ENCODE results near the gene DZIP3.

DZIP3 gene

GRCh38 chr3:108565506-108565905, 24.0 kb upstream of the DZIP3 start:
- DNase-seq (ENCODE audit: low read depth): no peak
- no peak overlapping the region for H3K4me3 ChIP-seq (ENCODE audit: control insufficient read depth, low read depth, low read length)
- TF ChIP-seq, protein P1, sequence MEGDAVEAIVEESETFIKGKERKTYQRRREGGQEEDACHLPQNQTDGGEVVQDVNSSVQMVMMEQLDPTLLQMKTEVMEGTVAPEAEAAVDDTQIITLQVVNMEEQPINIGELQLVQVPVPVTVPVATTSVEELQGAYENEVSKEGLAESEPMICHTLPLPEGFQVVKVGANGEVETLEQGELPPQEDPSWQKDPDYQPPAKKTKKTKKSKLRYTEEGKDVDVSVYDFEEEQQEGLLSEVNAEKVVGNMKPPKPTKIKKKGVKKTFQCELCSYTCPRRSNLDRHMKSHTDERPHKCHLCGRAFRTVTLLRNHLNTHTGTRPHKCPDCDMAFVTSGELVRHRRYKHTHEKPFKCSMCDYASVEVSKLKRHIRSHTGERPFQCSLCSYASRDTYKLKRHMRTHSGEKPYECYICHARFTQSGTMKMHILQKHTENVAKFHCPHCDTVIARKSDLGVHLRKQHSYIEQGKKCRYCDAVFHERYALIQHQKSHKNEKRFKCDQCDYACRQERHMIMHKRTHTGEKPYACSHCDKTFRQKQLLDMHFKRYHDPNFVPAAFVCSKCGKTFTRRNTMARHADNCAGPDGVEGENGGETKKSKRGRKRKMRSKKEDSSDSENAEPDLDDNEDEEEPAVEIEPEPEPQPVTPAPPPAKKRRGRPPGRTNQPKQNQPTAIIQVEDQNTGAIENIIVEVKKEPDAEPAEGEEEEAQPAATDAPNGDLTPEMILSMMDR (conservative IDR thresholded peaks at IDR 0.05; ENCODE audit: control insufficient read depth, insufficient read depth, low read depth, low read length): no peak

DNA sequence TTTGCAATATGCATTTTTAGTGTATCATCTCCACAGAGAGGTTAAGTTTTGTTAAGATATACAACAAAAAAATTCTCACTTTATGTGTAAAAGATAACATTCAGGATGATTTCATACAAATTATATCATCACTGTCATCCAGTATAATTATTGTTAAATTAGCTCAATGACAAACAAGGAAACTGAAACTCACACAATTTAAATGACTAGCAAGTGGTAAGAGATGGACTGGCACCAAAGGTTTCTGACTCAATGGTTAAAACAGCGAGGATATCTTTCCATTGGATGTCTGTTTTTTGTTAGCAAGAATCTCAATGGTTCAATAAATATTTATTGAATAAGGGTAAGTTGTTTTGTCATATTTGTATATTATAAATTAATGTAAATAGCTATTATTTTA, 22.9 kb upstream of the DZIP3 start:
- TF ChIP-seq, protein P1 (conservative IDR thresholded peaks at IDR 0.05; ENCODE audit: control insufficient read depth, insufficient read depth, low read depth, low read length): no peak
- no peak overlapping the region for H3K4me3 ChIP-seq (ENCODE audit: control insufficient read depth, low read depth, low read length)
- DNase-seq (ENCODE audit: low read depth): no peak

DNA sequence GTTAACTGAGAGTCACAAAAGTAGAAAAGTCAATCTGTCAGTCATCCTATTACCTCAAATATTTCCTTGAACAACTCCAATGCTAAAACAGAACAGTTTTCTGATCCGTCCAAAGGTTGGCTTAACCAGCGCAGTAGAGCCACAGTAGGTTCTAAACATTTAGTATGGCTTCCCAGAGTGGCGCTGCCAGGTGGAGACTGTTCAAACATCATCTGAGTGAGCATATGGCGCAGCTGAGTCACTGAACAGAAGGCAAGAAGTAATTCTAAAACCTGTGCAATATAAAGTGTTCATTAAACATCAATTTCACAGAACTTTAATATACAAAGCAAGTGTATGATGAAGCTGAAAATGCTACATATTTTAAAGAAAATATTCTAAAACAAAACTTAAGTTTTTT, 20.2 kb upstream of the DZIP3 start:
- H3K4me3 ChIP-seq (ENCODE audit: control insufficient read depth, low read depth, low read length): no peak overlapping the region
- no peak for DNase-seq (ENCODE audit: low read depth)
- TF ChIP-seq, protein P1 (conservative IDR thresholded peaks at IDR 0.05; ENCODE audit: control insufficient read depth, insufficient read depth, low read depth, low read length): no peak

- TF ChIP-seq, protein P1 (conservative IDR thresholded peaks at IDR 0.05; ENCODE audit: control insufficient read depth, insufficient read depth, low read depth, low read length): no peak
- DNase-seq (ENCODE audit: low read depth): no peak
- H3K4me3 ChIP-seq (ENCODE audit: control insufficient read depth, low read depth, low read length): no peak overlapping the region
Measured at GRCh38 chr3:108578064-108578463, 11.5 kb upstream of the DZIP3 start.

DNA sequence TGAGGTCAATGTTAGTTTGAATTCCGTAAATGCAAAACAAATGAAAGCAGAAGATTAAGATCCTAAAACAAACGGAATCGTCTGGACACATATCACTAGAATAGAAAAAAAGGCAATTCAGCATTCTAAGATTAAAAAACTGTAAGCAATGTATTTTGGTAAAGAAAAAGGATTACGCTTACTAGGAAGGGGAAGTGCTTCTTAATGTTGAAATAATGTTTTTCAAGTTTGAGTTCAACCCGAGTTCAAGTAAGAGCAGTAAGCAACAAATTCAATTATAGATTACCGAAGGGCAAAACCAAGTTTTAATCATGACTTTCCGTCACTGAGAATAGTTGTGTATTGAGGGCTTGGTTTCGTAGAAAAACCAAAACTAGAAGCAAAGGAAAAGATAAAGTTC, 921 bp upstream of the DZIP3 start:
- peak overlapping the region; percentile 98 for H3K4me3 ChIP-seq (ENCODE audit: control insufficient read depth, low read depth, low read length)
- TF ChIP-seq, protein P1 (conservative IDR thresholded peaks at IDR 0.05; ENCODE audit: control insufficient read depth, insufficient read depth, low read depth, low read length): no peak
- peak; percentile 16 for DNase-seq (ENCODE audit: low read depth)

DNA sequence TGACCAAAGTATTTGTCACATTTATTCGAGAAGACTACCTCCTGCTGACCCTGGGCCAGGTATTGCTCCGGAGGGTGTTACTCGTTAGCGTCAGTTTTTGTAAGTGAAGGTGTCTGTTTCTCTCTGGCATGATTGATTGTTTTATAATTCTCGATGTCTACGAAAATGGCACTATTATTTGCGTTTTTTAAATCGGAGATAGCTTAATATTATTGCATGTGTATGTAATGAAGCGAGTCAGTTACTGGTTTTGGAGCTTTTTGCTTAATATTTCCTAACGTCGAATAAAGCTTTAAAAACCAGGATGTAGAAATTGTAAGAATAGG, 439 bp downstream of the DZIP3 start:
- no peak for DNase-seq (ENCODE audit: low read depth)
- peak overlapping the region; percentile 98 for H3K4me3 ChIP-seq (ENCODE audit: control insufficient read depth, low read depth, low read length)
- TF ChIP-seq, protein P1 (conservative IDR thresholded peaks at IDR 0.05; ENCODE audit: control insufficient read depth, insufficient read depth, low read depth, low read length): no peak

GRCh38 chr3:108590460-108590859, 938 bp downstream of the DZIP3 start:
- TF ChIP-seq, protein P1 (conservative IDR thresholded peaks at IDR 0.05; ENCODE audit: control insufficient read depth, insufficient read depth, low read depth, low read length): no peak
- peak; percentile 5 for DNase-seq (ENCODE audit: low read depth)
- H3K4me3 ChIP-seq (ENCODE audit: control insufficient read depth, low read depth, low read length): peak overlapping the region; percentile 98

Measured in fibroblast of mammary gland (primary cell).